Measurements from ENCODE around the gene TMEM52B. TPM values are rescaled to one million over a fixed set of nuclear protein-coding genes. Genes with fewer than 3 reads are reported as not detected.

Gene TMEM52B
- 0.05 to 0.25 TPM in 2 of 5 replicates, not detected in the others for total RNA-seq (2022; extraction: Qiagen RNA extraction; ENCODE audit: low read depth)

DNA sequence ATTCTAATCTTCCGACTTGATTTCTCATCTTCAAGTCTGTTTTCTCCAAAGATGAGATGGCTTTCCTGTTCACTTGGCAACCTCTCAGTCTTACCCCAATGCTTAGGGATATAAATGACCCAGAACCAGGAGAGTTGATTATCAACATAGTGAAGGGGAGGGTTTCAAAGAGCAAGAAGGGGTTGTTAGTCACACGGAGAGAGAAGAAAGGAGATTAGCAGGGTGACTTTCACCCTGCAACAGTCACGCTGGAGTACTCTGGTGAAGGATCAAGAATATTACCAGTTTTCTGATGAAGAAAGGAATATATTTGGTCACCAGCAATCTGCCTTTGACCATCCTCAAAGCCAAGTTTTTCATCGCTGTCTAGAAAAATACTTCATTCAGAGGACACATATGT is at the start of gene TMEM52B:
Gene TMEM52B, plus strand, starts transcription at position 212 of the 400 bp plus-strand sequence. CDS start 543 bp downstream, outside the sequence.

GRCh38 chr12:10130042-10130441 is 48.8 kb upstream of the TMEM52B start, which contains the start of gene CLEC7A:
Gene CLEC7A (minus strand): TSS chr12:10130199. CDS start chr12:10130082, 117 bp downstream.

DNA sequence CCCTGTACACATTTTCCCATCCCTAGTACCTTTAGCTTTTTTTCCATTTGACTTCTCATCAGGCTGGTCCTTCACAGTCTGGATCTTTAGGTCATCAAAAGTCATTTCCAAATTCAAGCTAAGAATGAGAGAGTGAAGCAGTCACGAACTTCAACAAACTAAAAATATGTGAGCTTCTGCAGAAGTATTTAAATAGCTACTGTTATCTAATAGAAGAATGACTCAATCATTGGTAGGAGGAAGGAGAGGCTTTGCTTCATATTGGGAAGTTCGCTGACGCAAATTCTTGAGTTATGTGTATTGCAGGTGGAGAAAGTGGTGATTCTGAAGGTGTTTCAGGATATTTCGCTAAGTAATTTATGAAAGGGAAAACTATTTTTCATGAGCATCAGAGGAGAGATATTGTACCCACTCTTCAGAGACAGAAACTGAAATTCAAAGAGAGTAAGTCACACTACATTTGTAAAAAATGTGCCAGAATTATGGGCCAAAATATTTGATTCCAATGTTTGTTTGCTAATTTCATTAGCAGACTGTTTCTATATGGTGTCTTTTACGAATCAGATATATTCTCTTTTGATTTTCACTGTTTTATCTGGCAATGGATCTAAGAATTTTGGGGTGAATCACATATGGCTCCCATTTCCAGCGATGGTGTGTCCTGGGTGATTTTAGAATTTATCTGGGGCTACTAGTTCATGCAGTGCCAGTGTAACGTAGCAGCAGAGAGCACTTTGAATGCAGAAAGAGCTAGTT is 6.7 kb upstream of the TMEM52B start, which contains the start of gene OLR1:
Gene OLR1, minus strand, starts transcription at position 160 of the 756 bp plus-strand sequence. Its CDS starts 55 bp downstream, at position 105.

GRCh38 chr12:10212739-10213131 is 33.9 kb downstream of the TMEM52B start, which contains the start of gene GABARAPL1:
Gene GABARAPL1 (plus strand): TSS chr12:10212877. CDS start chr12:10213130, 253 bp downstream.

Other genes with a start within 250 kb of the TMEM52B start
- not detected in 5 replicates for gene CLEC2A, start 246.7 kb upstream of the TMEM52B start, total RNA-seq (2022; extraction: Qiagen RNA extraction; ENCODE audit: low read depth)
- not detected in 5 replicates for gene CLEC12A, start 207.6 kb upstream of the TMEM52B start, total RNA-seq (2022; extraction: Qiagen RNA extraction; ENCODE audit: low read depth)
- gene CLEC1B, start 179.9 kb upstream of the TMEM52B start, total RNA-seq (2022; extraction: Qiagen RNA extraction; ENCODE audit: low read depth), result not detected in 5 replicates
- gene CLEC12B, start 168.4 kb upstream of the TMEM52B start, total RNA-seq (2022; extraction: Qiagen RNA extraction; ENCODE audit: low read depth), result not detected in 5 replicates
- not detected in 5 replicates for gene CLEC9A, start 148.3 kb upstream of the TMEM52B start, total RNA-seq (2022; extraction: Qiagen RNA extraction; ENCODE audit: low read depth)
- not detected in 5 replicates for gene CLEC1A, start 80.0 kb upstream of the TMEM52B start, total RNA-seq (2022; extraction: Qiagen RNA extraction; ENCODE audit: low read depth)
- gene CLEC7A, start 48.8 kb upstream of the TMEM52B start, total RNA-seq (2022; extraction: Qiagen RNA extraction; ENCODE audit: low read depth), result not detected in 5 replicates
- gene OLR1, start 6.9 kb upstream of the TMEM52B start, total RNA-seq (2022; extraction: Qiagen RNA extraction; ENCODE audit: low read depth), result 0.40 to 2.4 TPM (median 0.95 TPM) in 5 replicates
- gene GABARAPL1, start 33.8 kb downstream of the TMEM52B start, total RNA-seq (2022; extraction: Qiagen RNA extraction; ENCODE audit: low read depth), result 29.1 to 51.0 TPM (median 40.3 TPM) in 5 replicates
- not detected in 5 replicates for gene KLRD1, start 128.8 kb downstream of the TMEM52B start, total RNA-seq (2022; extraction: Qiagen RNA extraction; ENCODE audit: low read depth)
- gene KLRK1, start 211.0 kb downstream of the TMEM52B start, total RNA-seq (2022; extraction: Qiagen RNA extraction; ENCODE audit: low read depth), result not detected in 5 replicates
- gene KLRC4, start 230.7 kb downstream of the TMEM52B start, total RNA-seq (2022; extraction: Qiagen RNA extraction; ENCODE audit: low read depth), result not detected in 5 replicates
- 0.35 TPM in 1 of 5 replicates, not detected in the others for gene KLRC3, start 241.6 kb downstream of the TMEM52B start, total RNA-seq (2022; extraction: Qiagen RNA extraction; ENCODE audit: low read depth)

All from A549 treated with ZK216348 at 1 μM for 4 hours (cell line).